M059J (cell line): ENCODE measurements around the gene ADGRD1. TPM values are rescaled to one million over a fixed set of nuclear protein-coding genes. Genes with fewer than 3 reads are reported as not detected.

ENCODE experiments used
- DNase-seq: peaks from one replicate; pipeline ENCODE4 v3.0.0-alpha.2; 2012; ENCODE audit warnings: low read depth
- total RNA-seq: library from RNA; depleted of rRNA; stranded (reverse); fragments of >200 nt; shearing (Covaris generic); gene quantifications from 2 replicates; pipeline ENCODE4 v1.2.3, GENCODE V29; 2014

The ADGRD1 gene
- total RNA-seq, 1 experiment from 2014 or later, result not detected

- DNase-seq, result no peak
These were observed 71.0 kb downstream of the ADGRD1 start for GRCh38 chr12:131024721-131025120.

- no peak for DNase-seq
These were observed 71.5 kb downstream of the ADGRD1 start for GRCh38 chr12:131025234-131025633.

- no peak for DNase-seq
These were observed 72.4 kb downstream of the ADGRD1 start for GRCh38 chr12:131025939-131026702.

GRCh38 chr12:131026754-131027153, 73.0 kb downstream of the ADGRD1 start:
- no peak for DNase-seq

- no peak for DNase-seq
These were observed 73.6 kb downstream of the ADGRD1 start for GRCh38 chr12:131027264-131027663.

- DNase-seq, result no peak
These were observed 74.3 kb downstream of the ADGRD1 start for GRCh38 chr12:131027876-131028586.

GRCh38 chr12:131028587-131029338, 75.1 kb downstream of the ADGRD1 start:
- no peak for DNase-seq

GRCh38 chr12:131030472-131031328, 77.0 kb downstream of the ADGRD1 start:
- no peak for DNase-seq

- DNase-seq, result no peak
These were observed 78.5 kb downstream of the ADGRD1 start for GRCh38 chr12:131032082-131032750.

GRCh38 chr12:131033486-131033885, 79.8 kb downstream of the ADGRD1 start:
- no peak for DNase-seq

- no peak for DNase-seq
These were observed 80.3 kb downstream of the ADGRD1 start for GRCh38 chr12:131033886-131034482.

GRCh38 chr12:131034631-131035244, 81.0 kb downstream of the ADGRD1 start:
- no peak for DNase-seq

- no peak for DNase-seq
These were observed 81.6 kb downstream of the ADGRD1 start for GRCh38 chr12:131035245-131035681.

GRCh38 chr12:131038159-131038558, 84.5 kb downstream of the ADGRD1 start:
- no peak for DNase-seq

- DNase-seq, result no peak
These were observed 85.5 kb downstream of the ADGRD1 start for GRCh38 chr12:131038961-131039950.

GRCh38 chr12:131040491-131040890, 86.8 kb downstream of the ADGRD1 start:
- no peak for DNase-seq

- no peak for DNase-seq
These were observed 87.7 kb downstream of the ADGRD1 start for GRCh38 chr12:131041216-131041967.
